ENCODE data around the gene HBG2.

DNA sequence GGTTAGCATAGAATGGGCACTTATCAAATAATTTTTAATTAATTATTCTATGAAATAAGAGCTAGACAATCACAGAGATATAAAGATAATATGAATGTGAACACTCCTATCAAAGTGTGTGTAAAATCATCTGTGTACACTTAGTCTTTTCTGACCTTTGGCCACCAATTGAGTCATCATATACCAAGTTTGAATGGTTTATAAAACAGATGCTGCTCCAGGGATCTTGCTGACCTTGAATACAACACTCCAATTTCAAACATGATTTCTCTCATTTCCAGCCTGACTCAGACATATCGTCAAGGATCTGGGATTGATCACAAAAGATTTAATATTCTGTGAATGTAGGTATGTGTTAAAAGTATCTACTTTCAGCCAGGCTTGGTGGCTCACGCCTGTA, 51.2 kb downstream of the HBG2 start:
- TF ChIP-seq YY1 (IDR thresholded peaks at IDR 0.05; ENCODE audit: low read depth): no peak
- no peak for TF ChIP-seq MAX (IDR thresholded peaks at IDR 0.05)
- TF ChIP-seq EGR1 (IDR thresholded peaks at IDR 0.05): no peak
- TF ChIP-seq TAF1 (IDR thresholded peaks at IDR 0.05; ENCODE audit: low read depth): no peak
- TF ChIP-seq CREB1 (IDR thresholded peaks at IDR 0.05; ENCODE audit: low read depth): no peak
- no peak for TF ChIP-seq REST (IDR thresholded peaks at IDR 0.05; ENCODE audit: low read depth)
- no peak for TF ChIP-seq CEBPB (IDR thresholded peaks at IDR 0.05)
- no peak for TF ChIP-seq RAD21 (IDR thresholded peaks at IDR 0.05; ENCODE audit: low read depth)
- TF ChIP-seq EP300 (IDR thresholded peaks at IDR 0.05; ENCODE audit: borderline replicate concordance): no peak

All from Ishikawa (cell line).